Caco-2 (cell line): ENCODE data around the gene FNDC8. TPM values are rescaled to one million over a fixed set of nuclear protein-coding genes. Genes with fewer than 3 reads are reported as not detected.

Source experiments
- BruUV-seq: library from RNA; stranded (reverse); fragments of 400-500 nt; replicated peaks from 2 replicates; lab custom pipeline; 2021; lab: Mats Ljungman, UMichigan
- CTCF ChIA-PET: fragments of 300-600 bp; sonication (Branson Sonifier 250); formaldehyde crosslinking; loops from one replicate; lab custom pipeline; 2022; ENCODE audit warnings: antibody characterized with exemption; lab: Charles Lee
- POLR2A ChIA-PET: fragments of 300-600 bp; sonication (Branson Sonifier 250); formaldehyde crosslinking; loops from one replicate; lab custom pipeline; 2022; ENCODE audit warnings: antibody characterized with exemption; lab: Charles Lee
- DNase-seq, 2 experiments: peaks; one replicate each; pipeline versions ENCODE4 v3.0.0 to v3.0.0-alpha.2; 2020 to 2022
- H3K27me3 ChIP-seq: replicated peaks from 2 replicates; pipeline ENCODE4 v1.6.0; 2011; ENCODE audit warnings: low read length; ENCODE audit not compliant: control insufficient read depth, insufficient read depth
- H3K36me3 ChIP-seq: 2 replicates; pipeline ENCODE4 v1.5.1; 2011; ENCODE audit warnings: low read length; ENCODE audit not compliant: control insufficient read depth, insufficient read depth
- H3K4me1 ChIP-seq: fragments of 250-450 bp; sonication (Bioruptor Pico); 2 replicates; pipeline ENCODE4 v1.5.1; 2020; ENCODE audit warnings: mild to moderate bottlenecking
- H3K4me3 ChIP-seq: 2 replicates; pipeline ENCODE4 v1.5.1; 2011; ENCODE audit warnings: low read depth, mild to moderate bottlenecking, control low read depth, low read length
- H3K9me3 ChIP-seq: fragments of 250-450 bp; sonication (Bioruptor Pico); 2 replicates; pipeline ENCODE4 v1.5.1; 2020; ENCODE audit warnings: mild to moderate bottlenecking, moderate library complexity
- H3K27ac Mint-ChIP-seq: one replicate; pipeline ENCODE4 v1.8.0; 2022; ENCODE audit warnings: mixed read lengths; ENCODE audit not compliant: unreplicated experiment
- H3K27me3 Mint-ChIP-seq: one replicate; pipeline ENCODE4 v1.8.0; 2022; ENCODE audit warnings: mixed read lengths; ENCODE audit not compliant: insufficient read depth, unreplicated experiment
- H3K36me3 Mint-ChIP-seq: one replicate; pipeline ENCODE4 v1.8.0; 2022; ENCODE audit warnings: mild to moderate bottlenecking, mixed read lengths; ENCODE audit not compliant: insufficient read depth, unreplicated experiment
- H3K4me1 Mint-ChIP-seq: one replicate; pipeline ENCODE4 v1.8.0; 2022; ENCODE audit warnings: low read depth, mixed read lengths; ENCODE audit not compliant: unreplicated experiment
- H3K4me3 Mint-ChIP-seq: one replicate; pipeline ENCODE4 v1.8.0; 2022; ENCODE audit warnings: mild to moderate bottlenecking, moderate library complexity, mixed read lengths; ENCODE audit not compliant: unreplicated experiment
- H3K9me3 Mint-ChIP-seq: one replicate; pipeline ENCODE4 v1.8.0; 2022; ENCODE audit warnings: mixed read lengths; ENCODE audit not compliant: unreplicated experiment
- CTCF ChIP-seq, 2 experiments: fragments of 200-600 bp in 1 of 2; IDR thresholded peaks; 1 replicate in 1 of 2; 2 replicates in 1 of 2; pipeline versions ENCODE4 v1.5.1 to v1.8.0; 2011 to 2022; ENCODE audit warnings: antibody characterized with exemption in 1 of 2, control low read depth in 1 of 2, inconsistent platforms in 1 of 2, low read depth in 1 of 2, low read length in 1 of 2, mild to moderate bottlenecking in 1 of 2, moderate library complexity in 1 of 2; ENCODE audit not compliant: insufficient read depth in 1 of 2, severe bottlenecking in 1 of 2, unreplicated experiment in 1 of 2
- intact Hi-C: fragments of 100-400 bp; cut with micrococcal nuclease; formaldehyde crosslinking; loops from one replicate; pipeline ENCODE4 v1.10.0; 2022; ENCODE audit not compliant: unreplicated experiment
- total RNA-seq: library from RNA; stranded (reverse); gene quantifications from 2 replicates; pipeline ENCODE4 v1.2.3, GENCODE V29; 2022

Gene FNDC8
- total RNA-seq, 1 experiment from 2014 or later: not detected

DNA sequence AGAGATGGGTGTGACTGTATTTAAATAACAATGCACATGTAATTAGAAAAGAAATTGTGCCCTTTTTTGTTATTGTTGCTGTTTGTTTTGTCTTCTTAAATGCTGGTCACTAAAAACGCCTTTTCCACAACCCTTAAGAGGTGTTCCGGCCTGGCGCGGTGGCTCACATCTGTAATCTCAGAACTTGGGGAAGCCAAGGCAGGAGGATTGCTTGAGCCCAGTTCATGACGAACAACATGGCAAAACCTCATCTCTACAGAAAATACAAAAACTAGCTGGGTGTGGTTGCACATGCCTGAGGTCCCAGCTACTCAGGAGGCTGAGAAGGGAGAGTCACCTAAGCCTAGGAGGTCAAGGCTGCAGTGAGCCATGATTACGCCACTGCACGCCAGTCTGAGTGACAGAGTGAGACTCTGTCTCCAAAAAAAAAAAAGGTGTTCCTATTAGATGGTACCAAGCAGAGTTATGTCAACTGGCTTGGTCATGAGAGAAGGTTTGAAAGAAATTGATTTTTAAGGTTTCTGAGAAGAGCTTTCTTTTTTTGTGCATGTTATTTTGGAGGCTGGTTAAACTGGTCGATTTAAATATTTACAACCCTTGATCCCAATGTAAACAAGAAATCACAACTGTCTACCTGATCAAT is 34.4 kb upstream of the FNDC8 start:
- Mint-ChIP-seq H3K4me3 (peak overlapping the region; percentile 94), H3K27ac (peak overlapping the region; percentile 92), H3K9me3 (no peaks in the 10 kb centered on the region), H3K36me3 (peaks cover 3% of the 10 kb centered on the region), H3K4me1 (peaks cover 17% of the 10 kb centered on the region), H3K27me3 (no peaks in the 10 kb centered on the region)
- Histone ChIP-seq H3K4me1 (peaks cover 22% of the 10 kb centered on the region), H3K36me3 (no peaks in the 10 kb centered on the region), H3K4me3 (peak overlapping the region; percentile 58), H3K9me3 (no peaks in the 10 kb centered on the region), H3K27me3 (no peaks in the 10 kb centered on the region)
- ChIA-PET POLR2A (interaction anchor here (0.5 kb wide), 1 partner anchor 44 kb away, joined by 3 read pairs; no protein-coding TSS in a partner anchor), CTCF (no interaction called here)
- TSS peak; percentile 29 for BruUV-seq
- peak in 1 of 2 experiments; percentile 23 for DNase-seq
- intact Hi-C loops: no loop called here
- no peak for TF ChIP-seq CTCF (IDR thresholded peaks at IDR 0.05; ENCODE audit: insufficient read depth in 1 of 2, low read depth in 1 of 2, low read length in 1 of 2, severe bottlenecking in 1 of 2, unreplicated experiment in 1 of 2)

DNA sequence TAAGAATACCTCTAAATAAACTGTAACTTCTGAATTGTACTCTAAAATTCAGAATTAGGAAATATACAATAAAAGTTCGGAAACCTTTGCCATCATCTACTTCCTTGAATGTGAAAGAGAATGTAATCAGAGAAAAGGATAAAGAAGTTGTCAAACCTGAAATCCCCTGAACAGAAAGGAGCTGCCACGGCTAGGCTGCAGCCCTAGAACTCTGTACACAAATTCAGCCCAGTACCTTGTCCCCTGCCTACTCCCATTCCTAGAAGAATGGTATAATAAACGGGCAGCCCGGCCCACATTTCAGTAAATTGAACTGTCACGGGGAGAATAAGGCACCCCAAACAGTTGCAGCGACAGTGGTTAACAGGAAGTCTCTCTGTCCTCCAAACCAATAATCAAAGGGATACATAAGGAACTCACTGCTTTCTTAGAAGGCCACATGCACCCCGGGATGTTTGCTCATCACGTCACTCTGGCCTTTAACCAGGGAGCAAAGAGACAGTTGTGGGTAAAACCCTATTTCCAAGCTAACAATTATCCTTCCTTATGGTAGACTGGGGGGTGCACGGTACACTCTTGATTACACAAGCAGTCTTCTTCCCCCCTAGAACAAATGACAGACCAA is 33.6 kb upstream of the FNDC8 start:
- no peaks in the 10 kb centered on the region for H3K36me3 Mint-ChIP-seq
- peaks cover 14% of the 10 kb centered on the region for H3K4me1 Mint-ChIP-seq
- Histone ChIP-seq H3K4me3 (peak overlapping the region; percentile 58), H3K4me1 (peaks cover 22% of the 10 kb centered on the region), H3K9me3 (no peaks in the 10 kb centered on the region), H3K36me3 (no peaks in the 10 kb centered on the region), H3K27me3 (no peaks in the 10 kb centered on the region)
- BruUV-seq: no TSS peak
- intact Hi-C loops: loop anchor here (1.0 to 2.0 kb wide), 2 partner anchors 25 to 31 kb away; partner anchors contain the start of genes RAD51D and RFFL
- DNase-seq: peak; percentile 54 to 62
- peak overlapping the region; percentile 92 for H3K27ac Mint-ChIP-seq
- no peaks in the 10 kb centered on the region for H3K9me3 Mint-ChIP-seq
- peak overlapping the region; percentile 94 for H3K4me3 Mint-ChIP-seq
- no peak for TF ChIP-seq CTCF (IDR thresholded peaks at IDR 0.05; ENCODE audit: insufficient read depth in 1 of 2, low read depth in 1 of 2, low read length in 1 of 2, severe bottlenecking in 1 of 2, unreplicated experiment in 1 of 2)
- no peaks in the 10 kb centered on the region for H3K27me3 Mint-ChIP-seq
- POLR2A ChIA-PET: interaction anchor here (1.1 kb wide), 1 partner anchor 37 kb away, joined by 4 read pairs; no protein-coding TSS in a partner anchor
- CTCF ChIA-PET: no interaction called here

DNA sequence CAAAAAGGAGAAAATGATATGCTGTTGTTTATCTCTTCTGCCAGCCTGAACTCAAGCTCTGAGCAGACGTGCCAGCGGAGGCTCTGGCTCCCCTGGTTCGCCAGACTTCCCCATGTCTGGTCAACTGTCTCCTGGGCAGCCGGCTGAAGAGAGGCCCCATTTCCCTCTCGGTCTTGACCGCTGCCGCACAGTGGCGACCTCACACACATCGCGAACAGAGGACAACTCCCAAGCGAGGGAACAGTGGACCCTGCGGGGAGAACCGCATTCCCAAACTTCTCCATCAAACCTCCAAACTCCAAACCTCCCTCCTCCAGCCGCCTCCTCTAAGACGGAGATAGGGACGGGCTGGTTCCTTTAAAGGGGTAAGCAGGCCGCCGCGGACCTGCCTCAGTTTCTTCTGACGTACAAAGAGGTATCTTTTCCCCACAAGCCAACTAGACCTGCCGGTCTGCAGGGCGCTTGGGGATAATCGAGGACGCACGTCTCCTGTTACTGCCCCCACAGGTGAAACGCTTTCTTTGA is 33.0 kb upstream of the FNDC8 start:
- Histone ChIP-seq H3K4me3 (peak overlapping the region; percentile 58), H3K27me3 (no peaks in the 10 kb centered on the region), H3K4me1 (peaks cover 18% of the 10 kb centered on the region), H3K36me3 (no peaks in the 10 kb centered on the region), H3K9me3 (no peaks in the 10 kb centered on the region)
- Mint-ChIP-seq H3K4me3 (peak overlapping the region; percentile 94), H3K27ac (peak overlapping the region; percentile 92), H3K9me3 (no peaks in the 10 kb centered on the region), H3K36me3 (no peaks in the 10 kb centered on the region), H3K27me3 (no peaks in the 10 kb centered on the region), H3K4me1 (peaks cover 14% of the 10 kb centered on the region)
- DNase-seq: peak; percentile 64 to 72
- ChIA-PET CTCF (no interaction called here), POLR2A (interaction anchor here (1.1 kb wide), 1 partner anchor 37 kb away, joined by 4 read pairs; no protein-coding TSS in a partner anchor)
- BruUV-seq: TSS peak; percentile 93
- intact Hi-C loops: loop anchor here (1.0 to 2.0 kb wide), 2 partner anchors 25 to 30 kb away; partner anchors contain the start of genes RAD51D and RFFL
- peak in 1 of 2 experiments; percentile 22 for TF ChIP-seq CTCF (IDR thresholded peaks at IDR 0.05; ENCODE audit: insufficient read depth in 1 of 2, low read depth in 1 of 2, low read length in 1 of 2, severe bottlenecking in 1 of 2, unreplicated experiment in 1 of 2)
